Colonic mucosa (tissue), 4 donors: ENCODE results near the gene MRPL21. TPM values are rescaled to one million over a fixed set of nuclear protein-coding genes. Genes with fewer than 3 reads are reported as not detected.

Experiments used
- DNase-seq: peaks from one replicate; pipeline ENCODE4 v3.0.0-alpha.2; 2020
- H3K27ac ChIP-seq: fragments of 200-600 bp; one replicate; pipeline ENCODE4 v1.8.0; 2021
- H3K27me3 ChIP-seq: fragments of 200-600 bp; one replicate; pipeline ENCODE4 v1.8.0; 2021
- H3K36me3 ChIP-seq: fragments of 200-600 bp; one replicate; pipeline ENCODE4 v1.8.0; 2021
- H3K4me1 ChIP-seq: fragments of 200-600 bp; one replicate; pipeline ENCODE4 v1.8.0; 2021; ENCODE audit warnings: mild to moderate bottlenecking
- H3K4me3 ChIP-seq: fragments of 200-600 bp; one replicate; pipeline ENCODE4 v1.8.0; 2021
- H3K9ac ChIP-seq, 2 donors: one replicate each; pipeline ENCODE4 v1.7.0; 2013; ENCODE audit warnings: control low read depth in 2 of 2, low read depth in 2 of 2, low read length in 2 of 2
- H3K9me3 ChIP-seq: fragments of 200-600 bp; one replicate; pipeline ENCODE4 v1.8.0; 2021
- intact Hi-C: fragments of 100-400 bp; cut with DNase I; formaldehyde crosslinking; loops from one replicate; pipeline ENCODE4 v1.14.1; 2022
- total RNA-seq, 2 donors: library from RNA; stranded (reverse); fragmentation: NEBNext Ultra II Directional in 1 of 2; extraction: Animal tissue kit (Norgen Biotek cat#: 25700) in 1 of 2; gene quantifications; one replicate each; pipeline ENCODE4 v1.2.1, GENCODE V29; 2021
- TF ChIP-seq, protein P1 (sequence below): fragments of 200-600 bp; IDR thresholded peaks from one replicate; pipeline ENCODE4 v1.8.0; 2022; ENCODE audit warnings: antibody characterized with exemption, mild to moderate bottlenecking
- donor health status: healthy.
- donor health status: DM: no; HTN: no; CAD: no.
- donor health status: DM: no; HTN: no; CAD: no.

Gene MRPL21
- 100 to 1,000 TPM in 1 of 2 donors, 10 to 100 TPM in 1; 59.8 to 104 TPM for total RNA-seq

GRCh38 chr11:68903288-68904247, at the start of gene MRPL21, which contains the start of gene IGHMBP2:
Gene MRPL21, minus strand, starts transcription at chr11:68903832. Its CDS starts 22 bp downstream, at chr11:68903810.
Gene IGHMBP2, plus strand, starts transcription at chr11:68903891. Its CDS starts 62 bp downstream, at chr11:68903953.
- Histone ChIP-seq H3K9me3 (no peaks in the 10 kb centered on the region), H3K9ac (peak within 1 kb of the TSS; percentile 82 to 90), H3K36me3 (no peaks in the 10 kb centered on the region), H3K27ac (peak within 1 kb of the TSS; percentile 55), H3K4me1 (peaks cover 13% of the 10 kb centered on the region), H3K4me3 (peak within 1 kb of the TSS; percentile 78), H3K27me3 (no peaks in the 10 kb centered on the region)
- TF ChIP-seq, protein P1, sequence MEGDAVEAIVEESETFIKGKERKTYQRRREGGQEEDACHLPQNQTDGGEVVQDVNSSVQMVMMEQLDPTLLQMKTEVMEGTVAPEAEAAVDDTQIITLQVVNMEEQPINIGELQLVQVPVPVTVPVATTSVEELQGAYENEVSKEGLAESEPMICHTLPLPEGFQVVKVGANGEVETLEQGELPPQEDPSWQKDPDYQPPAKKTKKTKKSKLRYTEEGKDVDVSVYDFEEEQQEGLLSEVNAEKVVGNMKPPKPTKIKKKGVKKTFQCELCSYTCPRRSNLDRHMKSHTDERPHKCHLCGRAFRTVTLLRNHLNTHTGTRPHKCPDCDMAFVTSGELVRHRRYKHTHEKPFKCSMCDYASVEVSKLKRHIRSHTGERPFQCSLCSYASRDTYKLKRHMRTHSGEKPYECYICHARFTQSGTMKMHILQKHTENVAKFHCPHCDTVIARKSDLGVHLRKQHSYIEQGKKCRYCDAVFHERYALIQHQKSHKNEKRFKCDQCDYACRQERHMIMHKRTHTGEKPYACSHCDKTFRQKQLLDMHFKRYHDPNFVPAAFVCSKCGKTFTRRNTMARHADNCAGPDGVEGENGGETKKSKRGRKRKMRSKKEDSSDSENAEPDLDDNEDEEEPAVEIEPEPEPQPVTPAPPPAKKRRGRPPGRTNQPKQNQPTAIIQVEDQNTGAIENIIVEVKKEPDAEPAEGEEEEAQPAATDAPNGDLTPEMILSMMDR: no peak
- intact Hi-C loops: no loop called here
- peak; percentile 88 for DNase-seq

- no peak overlapping the region for H3K4me3 ChIP-seq
- TF ChIP-seq, protein P1: no peak
- no peak overlapping the region for H3K27ac ChIP-seq
- no peak for DNase-seq
- intact Hi-C loops: no loop called here
- H3K27me3 ChIP-seq: no peaks in the 10 kb centered on the region
- no peak overlapping the region for H3K9ac ChIP-seq
- no peaks in the 10 kb centered on the region for H3K36me3 ChIP-seq
- no peaks in the 10 kb centered on the region for H3K9me3 ChIP-seq
- peaks cover 9% of the 10 kb centered on the region for H3K4me1 ChIP-seq
These were observed 47.1 kb upstream of the MRPL21 start for GRCh38 chr11:68950762-68951161.

DNA sequence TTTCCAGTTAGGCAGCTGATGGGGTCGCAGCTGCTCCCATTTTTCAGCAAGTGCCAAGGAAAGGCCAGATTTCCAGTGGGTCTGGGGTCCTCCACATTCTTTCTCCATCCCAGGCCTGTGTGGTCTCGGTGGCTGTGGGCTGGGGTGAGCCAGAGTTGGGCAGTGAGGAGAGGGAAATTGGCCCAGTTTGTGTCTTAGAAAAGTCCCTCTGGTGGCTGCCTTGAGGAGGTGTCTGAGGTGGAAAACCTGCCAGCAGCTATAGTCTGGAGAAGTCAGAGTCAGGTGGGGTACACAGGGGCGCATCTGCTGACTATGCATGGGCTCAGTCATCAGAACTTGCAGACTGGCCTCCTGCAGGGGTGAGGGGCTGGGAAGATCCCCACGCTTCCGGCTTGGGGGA, 46.6 kb upstream of the MRPL21 start:
- intact Hi-C loops: no loop called here
- no peak overlapping the region for H3K4me3 ChIP-seq
- no peaks in the 10 kb centered on the region for H3K36me3 ChIP-seq

GRCh38 chr11:68948935-68949334, 45.3 kb upstream of the MRPL21 start:
- Histone ChIP-seq H3K9me3 (no peaks in the 10 kb centered on the region), H3K36me3 (no peaks in the 10 kb centered on the region), H3K9ac (no peak overlapping the region), H3K4me3 (no peak overlapping the region), H3K4me1 (no peaks in the 10 kb centered on the region), H3K27me3 (no peaks in the 10 kb centered on the region), H3K27ac (no peak overlapping the region)
- intact Hi-C loops: no loop called here
- TF ChIP-seq, protein P1: no peak
- no peak for DNase-seq

More for the DNA sequence above, 46.6 kb upstream of the MRPL21 start:
- H3K9me3 ChIP-seq: no peaks in the 10 kb centered on the region
- no peaks in the 10 kb centered on the region for H3K27me3 ChIP-seq
- peaks cover 5% of the 10 kb centered on the region for H3K4me1 ChIP-seq
- H3K9ac ChIP-seq: no peak overlapping the region
- TF ChIP-seq, protein P1: no peak
- DNase-seq: no peak
- no peak overlapping the region for H3K27ac ChIP-seq

GRCh38 chr11:68948496-68948895, 44.9 kb upstream of the MRPL21 start:
- Histone ChIP-seq H3K36me3 (no peaks in the 10 kb centered on the region), H3K9me3 (no peaks in the 10 kb centered on the region), H3K9ac (no peak overlapping the region), H3K27ac (no peak overlapping the region), H3K27me3 (no peaks in the 10 kb centered on the region), H3K4me1 (no peaks in the 10 kb centered on the region), H3K4me3 (no peak overlapping the region)
- intact Hi-C loops: no loop called here
- TF ChIP-seq, protein P1: no peak
- DNase-seq: no peak
